SKM-1 (cell line): ENCODE data around the gene SDK2.

ENCODE experiments used
- DNase-seq: peaks from one replicate; lab custom pipeline; 2025; ENCODE audit not compliant: unreplicated experiment; lab: John Stamatoyannopoulos, UW

The SDK2 gene

DNA sequence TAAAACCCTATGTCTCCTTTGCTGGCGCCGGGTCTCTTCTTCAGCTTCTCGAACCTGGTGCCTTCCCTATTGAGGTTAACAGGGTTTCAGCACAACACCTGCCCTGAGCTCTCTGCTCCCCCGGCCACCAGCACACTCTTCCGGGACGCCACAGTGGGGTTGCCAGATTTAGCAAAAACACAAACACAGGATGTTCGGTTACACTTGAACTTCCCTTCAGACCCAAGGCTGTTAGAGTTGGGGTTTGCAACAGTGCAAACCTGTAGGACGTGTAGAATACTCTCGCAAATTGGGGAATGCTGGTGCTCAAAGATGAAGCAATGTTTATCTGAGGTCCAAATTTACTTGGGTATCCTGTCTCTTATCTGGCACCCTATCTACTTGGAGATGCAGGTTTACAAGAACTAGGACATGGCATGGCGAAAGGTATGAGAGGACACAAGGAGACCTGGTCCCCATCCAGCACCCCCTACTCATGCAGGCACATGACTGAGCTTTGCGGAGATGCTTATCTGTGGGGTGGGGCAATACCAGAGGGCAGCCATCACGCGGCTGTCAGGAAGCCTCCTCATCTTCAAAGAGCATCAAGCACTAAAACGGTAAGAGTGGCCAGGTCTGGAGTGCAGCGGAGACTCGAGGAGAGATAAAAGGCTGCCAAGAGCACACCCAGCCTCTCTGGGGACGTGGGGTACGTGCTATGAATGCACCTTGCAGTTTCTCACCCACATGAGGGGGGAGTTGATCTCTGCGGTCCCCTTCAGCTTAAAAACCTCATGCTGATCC, 52.8 kb downstream of the SDK2 start:
- DNase-seq: no peak

DNA sequence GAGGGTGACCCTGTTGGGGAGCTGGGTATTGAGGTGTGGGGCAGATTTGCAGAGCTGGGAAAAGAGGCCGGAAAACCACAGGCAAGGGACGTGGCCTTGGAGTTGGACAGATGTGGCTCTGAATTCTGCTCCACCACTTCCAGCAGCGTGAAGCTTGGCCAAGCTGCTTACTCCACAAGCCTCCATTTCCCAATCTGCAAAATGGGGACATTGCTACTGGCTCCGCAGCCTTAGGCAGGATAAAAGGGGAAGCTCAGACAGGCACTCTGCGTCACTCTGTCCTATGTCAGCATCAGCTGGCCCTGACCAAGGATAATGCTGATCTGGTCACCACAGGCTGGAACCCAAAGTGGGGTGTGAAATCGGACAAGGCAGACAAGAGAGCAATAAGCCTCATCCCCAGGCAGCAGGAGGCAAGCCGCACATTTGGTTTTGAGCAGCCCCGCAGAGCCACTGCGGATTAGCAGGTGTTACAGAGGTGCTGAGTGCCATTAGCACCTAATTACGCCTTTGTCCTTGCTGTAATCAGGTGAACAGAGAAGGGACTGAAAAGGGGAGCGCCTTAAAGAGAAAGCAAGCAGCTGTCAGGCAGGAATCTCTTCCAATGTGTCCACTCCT, 54.8 kb downstream of the SDK2 start:
- no peak for DNase-seq

DNA sequence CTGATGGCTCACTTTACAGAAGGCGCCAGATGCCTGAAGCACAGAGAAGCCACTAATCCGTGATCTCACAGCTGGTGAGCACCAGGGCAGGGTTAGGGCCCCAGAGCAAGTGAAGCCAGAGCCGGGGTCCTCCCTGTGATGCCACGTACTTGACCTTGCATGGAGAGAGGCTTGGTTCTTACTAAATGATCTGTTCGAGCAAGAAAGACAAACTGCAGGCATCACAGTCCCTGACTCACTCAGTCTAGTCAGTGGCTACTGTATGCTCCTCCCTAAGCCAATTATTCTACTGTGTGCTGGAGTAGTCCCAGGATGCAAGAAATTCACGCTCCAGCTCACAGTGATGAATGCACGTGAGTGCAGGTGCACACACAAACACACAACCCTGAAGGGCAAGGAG, 55.4 kb downstream of the SDK2 start:
- DNase-seq: no peak

DNA sequence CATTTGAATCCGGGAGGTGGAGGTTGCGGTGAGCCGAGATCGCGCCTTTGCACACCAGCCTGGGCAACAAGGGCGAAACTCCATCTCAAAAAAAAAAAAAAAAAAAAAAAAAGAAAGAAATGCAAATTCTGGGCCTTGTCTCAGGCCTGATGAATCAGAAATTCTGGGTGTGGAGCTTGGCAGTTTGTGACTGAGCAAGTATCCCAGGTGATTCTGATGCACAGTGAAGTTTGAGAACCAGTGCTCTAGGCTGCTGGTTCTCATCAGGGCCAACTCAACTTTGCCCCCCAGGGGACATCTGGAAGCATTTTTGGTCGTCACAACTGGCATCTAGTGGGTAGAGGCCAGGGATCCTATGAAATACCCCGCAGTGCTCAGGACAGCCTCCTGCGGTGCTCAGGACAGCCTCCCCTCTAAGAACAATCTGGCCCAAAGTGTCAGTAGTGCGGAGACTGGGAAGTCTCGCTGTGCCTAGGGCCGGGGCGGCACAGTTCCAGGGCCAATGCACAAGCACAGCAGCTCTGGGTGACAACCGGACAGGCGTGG, 55.9 kb downstream of the SDK2 start:
- no peak for DNase-seq

DNA sequence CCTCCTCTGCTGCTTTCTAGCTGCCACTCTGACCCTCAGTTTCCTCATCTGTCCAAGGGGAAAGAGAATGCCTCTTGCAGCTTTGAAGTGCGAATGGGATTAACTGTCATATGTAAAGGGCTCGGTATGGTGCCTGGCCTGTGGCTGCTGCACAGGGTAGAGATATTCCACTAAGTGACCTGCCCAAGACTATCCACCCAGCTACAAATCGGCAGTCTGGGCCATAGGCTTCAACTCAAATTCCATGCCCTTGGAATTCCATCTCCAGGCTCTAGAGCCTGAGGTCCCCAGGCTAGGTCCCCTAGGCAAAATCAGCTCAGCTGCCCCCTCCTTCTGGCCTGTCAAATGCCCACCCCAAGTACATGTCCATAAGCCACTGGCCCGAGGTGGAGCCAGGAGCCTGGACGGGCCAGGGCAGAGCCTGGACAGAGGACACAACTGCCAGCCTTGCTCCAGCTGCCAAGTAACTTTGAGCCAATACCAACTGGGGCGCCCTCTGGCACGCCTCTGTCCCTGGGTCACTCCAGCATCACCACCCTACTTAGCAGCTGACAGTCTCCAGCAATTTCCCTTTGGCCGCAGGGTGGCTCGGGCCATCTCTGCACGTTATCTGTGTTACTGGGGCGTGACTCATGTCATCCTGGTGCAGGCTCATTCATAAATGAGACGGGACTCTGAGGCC, 57.2 kb downstream of the SDK2 start:
- no peak for DNase-seq

DNA sequence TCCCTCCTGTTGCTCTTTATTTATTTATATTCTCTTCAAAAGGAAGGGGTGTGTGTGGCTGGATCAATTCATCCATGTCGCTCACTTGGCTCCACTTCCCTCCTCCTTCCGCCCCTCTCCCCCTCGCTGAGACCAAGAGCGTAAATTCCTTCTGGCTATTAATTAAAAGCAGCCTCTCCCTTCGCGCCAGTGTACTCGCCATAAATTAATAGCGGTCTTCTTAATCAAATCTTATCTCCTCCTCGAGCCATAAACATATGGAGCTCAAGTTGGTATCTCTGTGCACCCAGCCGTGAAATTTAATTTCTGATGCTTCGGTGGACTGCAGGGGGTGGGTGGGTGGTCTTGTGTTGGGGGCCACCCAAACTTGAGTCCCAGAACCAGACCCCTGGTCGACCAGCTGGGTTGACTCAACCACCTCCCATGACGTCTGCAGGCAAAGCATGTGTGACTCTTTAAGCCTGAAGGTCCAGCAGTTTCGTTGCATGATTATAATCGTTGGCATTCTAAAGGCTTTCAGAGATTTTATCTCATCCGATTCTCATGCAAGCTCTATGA, 57.9 kb downstream of the SDK2 start:
- DNase-seq: no peak

DNA sequence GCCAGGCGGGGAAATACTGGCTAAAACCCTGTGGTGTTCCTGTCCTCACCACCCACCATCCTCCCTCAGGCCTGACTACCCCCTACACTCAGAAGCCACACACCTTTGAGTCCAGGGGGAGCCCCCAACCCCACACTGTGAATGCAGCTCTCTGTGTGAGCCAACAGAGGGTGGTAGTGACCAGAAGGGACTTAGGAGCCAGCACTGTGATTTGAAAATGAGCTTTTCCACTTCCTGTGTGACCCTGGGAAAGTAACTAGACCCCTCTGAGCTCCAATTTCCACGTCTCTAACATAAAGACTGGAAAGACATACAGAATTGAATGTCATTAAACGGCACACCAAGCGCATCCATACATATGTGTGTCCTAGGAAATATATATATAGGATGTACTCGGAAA, 58.7 kb downstream of the SDK2 start:
- DNase-seq: no peak

DNA sequence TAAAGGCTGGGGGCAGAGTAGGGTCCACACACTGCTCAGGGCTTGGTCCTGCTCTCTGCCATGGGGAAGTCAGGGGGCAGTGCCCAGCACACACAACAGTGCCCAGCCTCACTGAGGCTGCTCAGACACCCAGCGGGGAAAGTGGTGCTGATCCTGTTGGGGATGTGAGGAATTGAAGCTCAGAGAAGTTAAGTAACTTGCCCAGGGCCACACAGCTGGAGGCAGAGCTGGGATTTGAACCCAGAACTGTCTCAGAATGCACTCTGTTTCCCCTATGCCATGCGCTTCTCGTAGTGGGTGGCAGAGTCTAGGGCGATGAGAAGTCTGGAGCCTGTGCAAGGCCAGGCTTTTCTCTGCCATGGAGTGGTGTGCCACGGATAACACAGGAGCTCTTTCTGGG, 59.3 kb downstream of the SDK2 start:
- no peak for DNase-seq

DNA sequence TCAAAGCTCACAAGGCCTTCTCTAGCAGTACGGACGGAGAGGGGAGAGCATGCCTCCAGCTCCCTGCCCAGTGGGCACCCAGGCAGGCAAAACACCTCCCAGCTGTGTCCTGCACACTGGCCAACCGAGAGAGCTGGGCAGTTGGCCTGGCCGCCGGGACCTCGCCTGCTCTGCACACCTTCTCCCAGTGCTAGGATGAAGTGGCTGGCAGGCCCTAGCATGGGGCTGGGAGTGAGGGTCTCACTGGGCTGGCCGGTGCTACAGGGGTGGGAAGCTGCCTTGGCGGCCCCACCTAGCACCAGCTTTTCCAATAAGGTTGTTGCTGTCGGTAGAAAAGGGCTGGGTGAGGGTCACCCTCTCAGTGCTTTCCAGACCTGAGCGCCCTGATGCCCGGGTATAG, 60.2 kb downstream of the SDK2 start:
- DNase-seq: no peak

DNA sequence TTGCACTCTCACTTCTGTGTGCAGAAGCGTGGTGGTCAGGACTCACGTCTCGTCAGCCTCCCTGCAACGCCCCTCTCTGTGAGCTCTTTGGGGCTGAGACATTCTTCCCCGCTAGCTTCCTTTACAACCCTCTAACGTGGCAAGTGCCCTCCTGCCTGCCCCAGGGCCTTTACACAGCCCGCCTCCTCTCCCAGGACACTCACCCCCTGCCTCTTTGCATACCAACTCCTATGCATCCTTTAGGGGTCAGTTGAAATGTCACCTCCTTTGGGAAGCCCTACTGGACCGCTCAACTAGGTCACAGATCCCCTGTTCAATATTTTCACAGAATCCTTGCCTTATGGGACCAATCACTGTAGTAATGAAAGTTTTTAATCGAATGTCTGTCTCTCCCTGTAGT, 61.4 kb downstream of the SDK2 start:
- no peak for DNase-seq

DNA sequence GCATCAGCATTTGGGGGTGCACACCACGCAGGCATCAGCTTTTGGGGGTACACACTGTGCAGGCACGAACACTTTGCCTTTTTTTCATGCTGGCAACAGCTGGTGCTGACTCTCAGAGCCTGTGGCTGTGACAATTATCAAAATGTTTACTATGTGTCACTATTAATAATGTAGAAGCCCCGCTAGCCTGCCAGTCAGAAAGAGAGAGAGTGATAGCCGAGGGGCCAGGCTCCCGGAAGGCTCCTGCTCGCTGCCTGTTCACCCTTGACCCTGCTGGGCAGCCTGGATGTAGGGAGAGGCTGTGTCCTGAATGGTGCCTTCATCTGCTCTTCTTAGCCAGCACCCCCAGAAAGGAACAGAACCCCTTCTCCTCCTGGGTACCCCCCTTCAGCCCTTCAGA, 61.9 kb downstream of the SDK2 start:
- DNase-seq: no peak

DNA sequence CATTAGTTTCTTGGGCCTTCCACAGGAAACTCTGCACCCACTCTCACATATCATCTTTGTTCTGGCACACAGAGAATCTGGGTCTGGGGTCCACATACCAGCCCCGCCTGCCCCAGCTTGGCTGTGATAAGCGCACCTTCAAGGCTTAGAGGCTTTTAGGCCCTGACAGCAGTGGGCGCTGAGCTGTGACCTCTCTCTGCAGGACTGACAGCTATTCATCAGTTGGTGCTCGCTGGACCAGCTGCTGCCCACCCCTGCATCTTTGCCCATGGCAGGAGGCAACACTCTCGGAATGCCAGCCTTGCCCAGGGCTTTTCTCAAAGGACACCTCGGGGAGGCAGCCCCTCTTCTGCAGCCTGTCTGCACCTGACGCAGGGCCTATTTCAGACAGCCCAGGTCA, 62.9 kb downstream of the SDK2 start:
- no peak for DNase-seq

DNA sequence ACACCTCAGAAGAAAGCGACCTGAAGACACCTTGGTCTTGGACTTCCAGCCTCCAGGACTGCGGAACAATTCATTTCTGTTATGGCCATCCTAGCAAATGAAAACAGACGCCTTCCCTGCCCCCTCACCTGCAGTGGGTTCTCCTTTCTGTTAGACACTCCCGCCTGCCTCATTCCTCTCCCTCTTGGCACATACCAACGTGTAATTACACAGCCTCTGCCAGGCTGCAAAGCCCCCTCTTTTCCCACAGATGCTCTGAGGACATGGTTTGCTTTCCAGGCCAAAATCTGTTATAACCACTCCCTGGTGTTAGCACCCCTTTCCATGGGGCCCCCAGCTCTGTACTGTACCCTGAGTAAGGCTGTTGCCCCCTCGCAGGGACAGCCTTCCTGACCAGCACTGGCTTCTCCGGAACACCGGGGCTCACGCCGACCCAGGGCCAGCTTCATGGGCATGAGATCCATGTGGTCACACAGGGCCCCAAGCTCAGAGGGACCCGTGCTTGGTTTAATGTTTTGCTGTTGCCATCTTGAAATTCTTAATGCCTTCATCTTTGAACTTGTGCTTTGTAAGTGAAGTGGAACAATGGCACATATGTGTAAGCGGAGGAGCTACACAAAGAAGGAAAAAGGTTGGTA, 64.1 kb downstream of the SDK2 start:
- DNase-seq: no peak

DNA sequence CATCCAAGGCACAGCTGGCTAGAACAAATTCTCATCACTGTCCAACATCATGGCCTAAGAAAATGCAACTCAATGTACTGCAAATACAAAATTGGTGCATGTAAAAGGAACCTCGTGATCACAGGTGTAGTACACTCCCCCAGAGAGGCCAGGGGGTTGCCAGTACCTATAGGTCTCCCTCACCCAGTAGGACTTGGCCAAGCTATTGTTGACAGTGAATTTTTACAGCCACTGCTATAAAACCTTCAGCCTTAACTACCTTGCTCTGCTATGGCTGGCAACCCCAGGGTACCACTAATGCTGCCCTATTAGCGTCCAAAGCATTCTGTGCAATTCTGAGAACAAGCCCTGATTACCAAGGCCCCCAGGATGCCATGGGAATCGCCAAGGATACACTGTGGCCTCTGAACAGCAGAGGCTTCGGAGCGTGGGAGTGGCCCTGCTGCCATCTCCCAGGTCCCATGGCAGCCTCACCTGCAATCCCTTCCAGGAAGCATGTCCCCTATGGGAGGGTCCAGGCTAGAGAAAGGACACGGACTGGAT, 67.6 kb downstream of the SDK2 start:
- no peak for DNase-seq

DNA sequence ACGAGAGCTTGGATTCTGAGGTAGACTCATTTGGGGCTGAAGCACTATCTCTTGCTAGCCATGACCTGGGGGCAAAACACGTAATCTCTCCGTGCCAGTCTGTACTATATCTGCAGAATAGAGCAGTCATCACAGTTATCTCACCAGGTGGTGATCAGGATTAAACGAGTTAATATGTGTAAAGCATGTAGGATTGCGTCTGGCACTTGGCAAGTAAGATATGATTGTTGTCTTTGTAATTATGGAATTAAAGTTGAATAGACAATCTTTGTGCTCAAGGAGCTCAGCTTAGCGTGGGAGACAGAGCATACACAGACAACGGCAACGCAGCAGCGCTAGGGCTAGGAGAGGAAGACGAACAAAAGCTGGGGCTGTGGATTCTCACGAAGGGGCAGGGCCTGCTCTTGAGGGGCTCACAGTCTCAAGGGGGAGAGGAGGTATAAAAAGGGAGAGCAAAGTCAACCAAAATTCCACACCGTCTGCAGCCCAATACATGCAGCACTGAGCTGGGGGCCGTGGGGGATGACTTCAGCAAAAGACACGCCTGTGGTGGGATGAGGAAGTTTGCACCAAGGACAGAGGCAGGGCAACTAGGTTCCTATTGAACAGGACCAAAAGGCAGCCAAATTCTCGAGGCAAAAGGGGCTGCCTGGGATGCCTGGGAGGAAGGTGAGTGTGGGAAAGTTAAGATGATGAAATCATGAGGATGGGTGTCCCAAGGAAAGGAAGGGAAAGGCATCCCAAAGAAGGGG, 68.6 kb downstream of the SDK2 start:
- no peak for DNase-seq

DNA sequence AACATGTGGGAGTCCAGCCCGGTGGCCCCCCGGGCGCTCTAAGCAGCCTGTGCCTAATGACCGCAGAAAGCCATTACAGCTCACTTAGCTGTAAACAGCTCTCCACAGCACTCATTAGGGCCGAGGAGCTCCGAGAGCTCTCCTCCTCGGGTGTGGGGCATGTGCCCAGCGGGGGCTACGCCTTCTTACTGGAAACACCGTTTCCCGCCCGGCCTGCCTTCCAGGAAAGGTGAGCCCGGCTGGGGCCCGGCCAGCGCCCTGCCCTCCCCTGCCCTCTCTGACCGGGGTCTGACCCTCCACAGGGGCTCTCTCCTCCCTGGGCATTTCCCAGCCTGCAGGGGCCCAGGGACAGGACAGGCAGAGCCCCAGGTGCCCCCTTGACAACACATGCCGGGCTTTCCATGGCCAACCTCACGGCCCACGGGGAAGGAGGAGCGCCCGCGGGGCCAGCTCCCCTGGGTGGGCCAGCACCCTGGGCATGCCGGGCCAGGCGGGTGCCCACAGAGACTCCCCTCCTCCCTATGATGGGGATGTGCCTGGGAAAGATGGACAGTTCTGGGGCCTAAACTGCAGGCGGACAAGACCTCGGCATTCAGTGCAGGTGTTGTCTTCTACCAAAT, 72.6 kb downstream of the SDK2 start:
- no peak for DNase-seq

DNA sequence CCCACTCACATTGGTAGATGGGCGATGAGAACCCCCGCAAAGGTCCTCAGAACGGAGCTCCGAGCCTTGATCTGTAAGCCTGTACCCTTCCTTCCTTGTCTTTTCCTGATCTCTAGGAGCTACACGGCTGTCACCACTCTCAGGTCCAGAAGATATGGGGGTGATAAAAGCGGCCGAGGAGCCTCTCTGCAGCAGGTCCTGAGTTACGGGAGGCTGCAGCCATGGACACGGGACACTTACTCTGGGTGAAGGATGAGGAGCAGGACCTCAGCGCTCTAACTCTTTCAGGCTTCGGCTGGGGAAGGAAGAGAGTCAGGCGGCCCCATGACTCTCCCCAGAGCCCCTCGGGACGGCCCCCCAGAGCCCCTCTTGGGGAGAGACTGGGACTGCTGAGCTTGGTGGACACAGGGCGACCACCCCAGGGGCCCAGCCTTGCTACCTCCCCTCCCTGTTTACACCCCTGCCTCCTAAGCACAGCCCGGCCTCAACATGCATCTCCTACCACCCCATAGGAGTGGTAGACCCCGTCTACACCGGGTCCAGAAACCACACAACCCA, 74.4 kb downstream of the SDK2 start:
- DNase-seq: no peak

DNA sequence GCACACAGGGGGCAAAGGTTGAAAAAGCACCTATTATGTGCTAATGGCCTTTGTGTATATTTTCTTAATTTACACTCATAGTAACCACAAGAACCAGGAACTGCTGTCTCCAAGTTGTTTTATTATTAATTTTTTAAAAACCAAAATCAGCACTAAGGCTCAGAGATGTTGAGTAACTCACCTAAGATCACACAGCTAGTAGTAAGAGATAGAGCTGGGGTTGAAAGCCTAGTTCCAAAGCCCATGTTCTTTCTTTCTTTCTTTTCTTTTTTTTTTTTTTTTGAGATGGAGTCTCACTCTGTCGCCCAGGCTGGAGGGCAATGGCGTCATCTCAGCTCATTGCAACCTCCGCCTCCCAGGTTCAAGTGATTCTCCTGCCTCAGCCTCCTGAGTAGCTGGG, 75.3 kb downstream of the SDK2 start:
- no peak for DNase-seq

DNA sequence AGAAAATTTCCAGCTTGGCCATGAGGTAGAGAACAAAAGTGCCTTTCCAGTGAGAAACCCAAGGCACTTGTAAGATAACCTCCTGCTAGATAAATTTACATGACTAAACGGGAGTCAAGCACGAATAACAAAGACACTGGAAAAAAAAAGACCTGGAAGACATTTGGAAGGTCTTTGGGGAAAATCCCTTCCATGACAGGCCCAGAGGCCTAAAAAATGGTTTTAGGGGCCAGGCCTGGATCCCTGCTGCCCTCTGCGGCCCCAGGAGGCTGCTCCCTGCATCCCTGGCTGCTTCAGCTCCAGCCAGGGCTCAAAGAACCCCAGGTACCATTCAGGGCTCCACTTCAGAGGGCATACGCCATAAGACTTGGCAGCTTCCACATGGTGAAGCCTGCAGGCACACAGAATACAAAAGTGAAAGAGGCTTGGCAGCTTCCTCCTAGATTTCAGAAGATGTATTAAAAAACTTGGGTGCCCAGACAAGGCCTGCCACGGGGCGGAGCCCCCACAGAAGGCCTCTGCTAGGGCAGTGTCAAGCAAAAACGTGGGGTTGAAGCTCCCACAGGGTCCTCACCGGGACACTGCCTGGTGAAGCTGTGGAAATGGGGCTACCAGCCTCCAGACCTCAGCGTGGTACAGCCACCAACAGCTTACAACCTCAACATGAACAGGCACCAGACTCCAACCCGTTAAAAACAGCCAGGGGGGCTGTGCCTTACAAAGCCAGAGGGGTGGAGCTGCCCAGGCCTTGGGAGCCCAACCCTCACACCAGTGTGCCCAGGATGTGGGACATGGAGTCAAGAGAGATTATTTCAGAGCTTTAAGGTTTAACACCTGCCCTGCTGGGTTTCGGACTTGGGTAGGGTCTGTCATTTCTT, 77.1 kb downstream of the SDK2 start:
- no peak for DNase-seq
